GM18861 (cell line): ENCODE data around the gene SSTR3.

Experiments
- ATAC-seq: cut with Tn5 transposase; IDR thresholded peaks from one replicate; pipeline ENCODE4 v1.9.1; 2021; ENCODE audit not compliant: unreplicated experiment

SSTR3 gene

DNA sequence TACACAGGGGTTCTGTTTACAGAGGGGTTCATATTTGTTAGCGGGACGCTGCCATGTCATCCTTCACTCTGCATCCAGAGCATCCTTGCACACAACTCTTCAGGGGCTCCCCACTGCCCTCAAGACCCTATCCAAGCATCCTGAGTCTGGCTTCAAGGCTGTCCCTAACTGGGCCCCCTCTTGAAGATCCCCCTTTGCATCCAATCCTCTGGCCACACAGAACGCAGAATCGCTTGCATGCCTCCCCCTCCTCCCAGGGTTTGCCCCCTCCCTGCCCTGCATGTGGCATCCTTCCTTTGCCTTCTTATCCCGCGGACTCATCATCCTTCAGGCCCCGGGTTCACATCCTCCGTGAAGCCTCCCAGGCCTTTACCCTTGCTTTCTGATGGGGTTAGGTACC is 42.9 kb downstream of the SSTR3 start:
- no peak for ATAC-seq

DNA sequence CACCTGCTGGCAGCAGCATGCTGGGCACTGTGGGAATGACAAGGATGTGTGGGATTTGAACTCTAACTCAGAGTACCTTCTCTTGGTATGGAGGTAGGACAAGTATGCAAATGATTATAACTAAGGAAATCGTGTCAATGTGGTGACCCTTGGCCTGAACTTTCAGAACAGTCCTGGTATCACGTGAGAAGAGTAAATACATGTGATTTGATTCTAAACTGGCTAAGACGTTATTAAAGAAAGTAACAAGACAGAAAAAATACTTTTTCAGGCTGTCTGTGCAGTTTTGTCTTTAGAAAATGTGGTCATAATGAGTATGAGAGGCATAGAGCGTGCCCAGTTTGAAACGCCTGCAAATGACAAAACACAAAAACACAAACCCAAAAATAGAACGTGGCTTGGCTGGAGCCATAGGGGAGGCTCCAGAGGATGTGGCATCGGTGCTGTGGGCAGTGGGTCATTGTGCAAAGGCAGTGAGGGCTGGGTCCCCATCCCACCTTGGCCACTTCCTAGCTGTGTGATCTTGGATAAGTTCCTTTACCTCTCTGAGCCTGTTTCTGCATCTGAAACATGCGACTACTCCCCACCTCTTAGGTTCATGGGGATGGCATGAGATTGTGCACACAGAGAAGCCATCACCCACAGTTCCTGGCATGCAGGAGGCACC is 44.2 kb downstream of the SSTR3 start:
- no peak for ATAC-seq

- no peak for ATAC-seq
Measured at GRCh38 chr22:37167176-37167980, 44.9 kb downstream of the SSTR3 start.

GRCh38 chr22:37166675-37167066 is 45.6 kb downstream of the SSTR3 start:
- no peak for ATAC-seq

GRCh38 chr22:37165940-37166674 is 46.2 kb downstream of the SSTR3 start:
- no peak for ATAC-seq

DNA sequence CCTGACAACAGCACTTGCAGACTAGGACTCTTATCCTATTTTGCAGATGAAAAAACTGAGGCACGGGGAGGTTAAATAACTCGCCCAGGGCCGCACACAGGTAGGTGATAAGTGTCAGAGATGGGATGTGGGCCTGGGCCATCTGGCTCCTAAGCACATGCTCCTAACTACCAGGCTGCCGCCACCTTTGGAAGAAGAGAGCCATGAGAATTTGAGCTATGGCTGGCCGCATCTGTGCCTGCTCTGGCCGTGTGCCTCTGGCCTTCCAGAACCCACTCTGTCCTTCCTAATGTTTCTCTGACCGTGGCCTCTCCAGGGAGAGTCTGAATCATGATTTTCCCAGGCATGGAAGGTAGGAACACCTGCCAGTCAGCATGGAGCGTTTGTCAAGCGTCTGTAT is 47.2 kb downstream of the SSTR3 start:
- ATAC-seq, result no peak

DNA sequence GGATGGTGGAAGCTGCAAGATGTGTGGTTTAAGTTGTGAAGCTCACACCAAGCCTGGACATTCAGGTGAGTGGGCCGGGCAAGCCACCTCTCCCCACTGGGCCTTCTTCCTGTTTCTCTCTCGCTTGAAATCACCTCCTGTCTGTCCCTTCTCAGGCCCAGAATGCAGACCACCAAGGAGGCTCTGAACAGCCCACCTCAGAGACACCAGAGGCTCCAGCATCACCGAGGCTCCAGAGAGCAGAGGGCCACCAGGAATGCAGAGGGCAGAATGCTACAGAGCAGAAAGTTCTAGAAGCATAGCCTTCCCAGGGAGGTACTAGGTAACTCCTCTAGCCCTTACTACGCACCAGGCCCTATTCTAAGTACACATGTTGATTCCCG is 47.8 kb downstream of the SSTR3 start:
- ATAC-seq, result no peak

DNA sequence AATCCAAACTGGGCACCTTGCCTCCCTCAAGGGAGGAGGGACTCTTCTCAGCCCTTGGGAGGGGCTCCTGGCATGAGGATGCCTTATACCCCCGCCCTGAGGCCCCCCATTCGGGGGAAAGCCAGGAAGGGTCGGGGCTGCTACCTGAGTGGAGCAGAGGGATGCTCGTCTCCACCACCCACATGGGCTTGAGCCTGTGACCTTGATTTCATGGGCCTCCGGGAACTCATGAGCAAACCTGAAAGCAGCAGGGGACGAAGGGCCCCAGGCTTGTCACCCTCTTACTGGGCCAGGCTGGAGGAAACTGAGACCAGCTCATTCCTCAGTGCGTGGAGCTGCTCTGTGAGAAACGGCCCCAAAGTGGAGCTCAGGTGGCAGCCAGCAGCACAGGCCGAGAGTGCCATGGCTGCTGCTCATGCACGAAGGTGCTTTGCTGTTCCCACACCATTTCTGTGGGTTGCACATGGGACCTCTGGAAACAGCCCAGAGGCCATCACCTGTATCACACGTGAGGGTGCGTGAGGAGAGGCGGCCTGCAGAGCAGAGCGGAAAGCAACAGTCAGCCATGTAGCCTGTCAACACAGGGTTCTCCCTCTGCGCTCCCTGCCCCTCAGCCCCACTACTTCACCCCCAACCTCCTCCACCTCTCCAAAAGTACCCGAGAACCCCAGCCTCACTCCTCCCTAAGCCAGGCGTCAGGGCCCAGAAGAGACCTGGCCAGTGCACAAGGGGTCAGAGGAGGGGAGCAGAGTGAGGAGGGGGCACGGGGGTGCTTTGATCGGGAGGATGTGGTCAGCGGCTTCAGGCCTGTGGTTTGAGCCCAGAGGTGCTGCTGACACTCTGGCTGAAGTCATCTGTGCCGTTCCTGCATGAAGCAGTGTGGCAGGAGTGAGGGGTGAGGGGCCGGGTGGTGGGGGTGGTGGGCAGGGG is 48.4 kb downstream of the SSTR3 start:
- no peak for ATAC-seq

DNA sequence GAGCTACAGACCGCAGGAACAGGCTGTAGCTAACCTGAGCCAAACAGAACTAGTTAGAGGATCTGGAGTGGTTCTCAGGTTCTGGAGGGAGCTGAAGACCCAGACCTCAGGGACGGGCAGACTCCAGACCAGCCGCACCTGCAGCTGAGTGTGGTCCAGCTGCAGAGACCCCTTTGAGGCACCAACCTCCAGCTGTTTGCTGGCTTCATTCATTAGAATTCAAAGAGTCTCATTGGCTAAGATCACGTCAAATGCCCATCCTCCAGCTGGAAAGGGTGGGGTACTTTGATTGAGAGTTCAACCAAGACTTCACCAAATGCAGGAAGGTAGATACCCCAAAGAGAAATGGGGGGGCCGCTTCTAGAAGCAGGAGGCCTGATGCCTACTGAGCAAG is 49.2 kb downstream of the SSTR3 start:
- ATAC-seq, result no peak

- ATAC-seq, result peak; percentile 31
Measured at GRCh38 chr22:37162221-37163095, 49.8 kb downstream of the SSTR3 start.

DNA sequence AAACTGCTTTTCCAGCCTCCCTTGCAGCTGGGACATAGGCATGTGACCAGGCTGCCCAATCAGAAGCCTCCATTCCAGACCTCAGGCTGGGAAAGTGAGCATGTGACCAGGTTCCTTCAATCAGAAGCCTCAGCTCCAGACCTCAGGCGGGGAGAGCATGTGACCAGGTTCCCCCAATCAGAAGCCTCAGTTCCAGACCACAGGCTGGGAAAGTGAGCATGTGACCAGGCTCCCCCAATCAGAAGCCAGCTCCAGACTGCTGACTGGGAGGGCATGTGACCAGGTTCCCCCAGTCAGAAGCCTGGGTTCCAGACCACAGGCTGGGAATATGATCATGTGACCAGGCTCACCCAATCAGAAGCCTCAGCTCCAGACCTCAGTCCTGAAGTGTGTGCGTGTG is 50.8 kb downstream of the SSTR3 start:
- no peak for ATAC-seq

- ATAC-seq, result no peak
Measured at GRCh38 chr22:37160027-37160426, 52.2 kb downstream of the SSTR3 start.

GRCh38 chr22:37158963-37159290 is 53.4 kb downstream of the SSTR3 start:
- no peak for ATAC-seq

DNA sequence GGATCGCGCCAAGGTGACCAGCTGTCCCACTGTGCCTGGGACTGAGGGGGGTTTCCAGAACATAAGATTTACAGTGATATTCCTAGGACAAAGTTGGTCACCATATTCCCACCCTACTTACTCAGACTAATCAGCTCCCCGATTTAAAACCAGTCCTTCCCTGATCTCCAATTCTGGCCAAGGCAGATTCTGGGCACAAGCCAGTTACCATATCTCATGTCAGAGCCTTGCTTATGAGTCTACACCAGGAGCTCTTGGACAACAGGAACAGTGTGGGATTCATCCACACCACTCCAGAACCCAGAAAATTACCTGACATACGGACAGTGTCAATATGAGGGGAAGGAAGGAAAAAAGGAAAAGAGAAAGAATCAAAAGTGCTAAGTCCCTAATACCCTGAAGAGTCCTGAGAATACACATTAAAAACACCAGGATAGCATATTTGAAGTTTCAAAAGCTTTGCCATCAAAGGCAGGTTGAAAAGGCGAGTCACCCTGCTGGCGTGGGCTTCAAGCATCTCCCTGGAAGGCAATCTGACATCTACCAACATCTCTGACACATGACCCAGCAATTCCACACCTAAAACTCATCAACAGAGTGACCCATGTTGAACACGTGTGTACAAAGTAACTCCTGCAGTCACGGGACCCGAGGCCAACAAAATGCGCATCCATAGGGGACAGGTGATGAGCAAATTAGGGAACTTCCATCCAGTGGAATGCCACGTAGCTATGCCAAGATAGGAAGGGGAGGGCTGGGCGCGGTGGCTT is 54.6 kb downstream of the SSTR3 start:
- no peak for ATAC-seq

GRCh38 chr22:37156686-37157435 is 55.4 kb downstream of the SSTR3 start:
- ATAC-seq, result no peak

GRCh38 chr22:37155971-37156370 is 56.3 kb downstream of the SSTR3 start:
- ATAC-seq, result no peak

- ATAC-seq, result no peak
Measured at GRCh38 chr22:37154925-37155712, 57.2 kb downstream of the SSTR3 start.
